HuH-7.5 (cell line): ENCODE results near the gene SHKBP1.
"Not testable (repeated sequence)": the region's sequence is repeated elsewhere in the genome, so short reads cannot be mapped to it uniquely, and the experiment has no call there.

Experiments used
- DNase-seq: peaks from one replicate; pipeline ENCODE4 v3.0.0; 2011; ENCODE audit warnings: low spot score

Gene SHKBP1

GRCh38 chr19:40555978-40556689, 20.5 kb upstream of the SHKBP1 start:
- no peak for DNase-seq

- DNase-seq = no peak
Measured at GRCh38 chr19:40556953-40557530, 19.6 kb upstream of the SHKBP1 start.

- no peak for DNase-seq
Measured at GRCh38 chr19:40559394-40559793, 17.3 kb upstream of the SHKBP1 start.

GRCh38 chr19:40560092-40560507, 16.6 kb upstream of the SHKBP1 start:
- no peak for DNase-seq

GRCh38 chr19:40561947-40562346, 14.7 kb upstream of the SHKBP1 start:
- no peak for DNase-seq

- DNase-seq = not testable (repeated sequence)
Measured at GRCh38 chr19:40564535-40564934, 12.1 kb upstream of the SHKBP1 start.

GRCh38 chr19:40565355-40565754, 11.3 kb upstream of the SHKBP1 start:
- no peak for DNase-seq

GRCh38 chr19:40565910-40566495, 10.7 kb upstream of the SHKBP1 start:
- no peak for DNase-seq

GRCh38 chr19:40567040-40567749, 9.5 kb upstream of the SHKBP1 start:
- DNase-seq = no peak

GRCh38 chr19:40567750-40568494, 8.8 kb upstream of the SHKBP1 start:
- DNase-seq = no peak

GRCh38 chr19:40570313-40571004, 6.2 kb upstream of the SHKBP1 start:
- peak; percentile 100 for DNase-seq

- DNase-seq = no peak
Measured at GRCh38 chr19:40571005-40571318, 5.7 kb upstream of the SHKBP1 start.

- no peak for DNase-seq
Measured at GRCh38 chr19:40571831-40572495, 4.7 kb upstream of the SHKBP1 start.

- DNase-seq = no peak
Measured at GRCh38 chr19:40575326-40575725, 1.3 kb upstream of the SHKBP1 start.

- no peak for DNase-seq
Measured at GRCh38 chr19:40576151-40576584, 505 bp upstream of the SHKBP1 start.

GRCh38 chr19:40578442-40578908, 1.8 kb downstream of the SHKBP1 start:
- DNase-seq = no peak

GRCh38 chr19:40580619-40581018, 3.9 kb downstream of the SHKBP1 start:
- no peak for DNase-seq

- no peak for DNase-seq
Measured at GRCh38 chr19:40581531-40581930, 4.9 kb downstream of the SHKBP1 start.

GRCh38 chr19:40582467-40582866, 5.8 kb downstream of the SHKBP1 start:
- DNase-seq = no peak

GRCh38 chr19:40583283-40583682, 6.6 kb downstream of the SHKBP1 start:
- no peak for DNase-seq

- DNase-seq = no peak
Measured at GRCh38 chr19:40584007-40584406, 7.3 kb downstream of the SHKBP1 start.
